ENCODE data around the gene TMIGD3. TPM values are rescaled to one million over a fixed set of nuclear protein-coding genes. Genes with fewer than 3 reads are reported as not detected.
"Not testable (repeated sequence)": the region's sequence is repeated elsewhere in the genome, so short reads cannot be mapped to it uniquely, and the experiment has no call there.

TMIGD3 gene
- total RNA-seq (2022) (not detected in 2 replicates), Bru-seq, nascent RNA (not detected), BruChase-seq, experiment 1, labeled RNA remaining after a 6-hour chase (percentile 3 among the genes with signal in this experiment), BruChase-seq, experiment 2, labeled RNA remaining after a 2-hour chase (percentile 1 among the genes with signal in this experiment)
- long read RNA-seq: 0 reads

DNA sequence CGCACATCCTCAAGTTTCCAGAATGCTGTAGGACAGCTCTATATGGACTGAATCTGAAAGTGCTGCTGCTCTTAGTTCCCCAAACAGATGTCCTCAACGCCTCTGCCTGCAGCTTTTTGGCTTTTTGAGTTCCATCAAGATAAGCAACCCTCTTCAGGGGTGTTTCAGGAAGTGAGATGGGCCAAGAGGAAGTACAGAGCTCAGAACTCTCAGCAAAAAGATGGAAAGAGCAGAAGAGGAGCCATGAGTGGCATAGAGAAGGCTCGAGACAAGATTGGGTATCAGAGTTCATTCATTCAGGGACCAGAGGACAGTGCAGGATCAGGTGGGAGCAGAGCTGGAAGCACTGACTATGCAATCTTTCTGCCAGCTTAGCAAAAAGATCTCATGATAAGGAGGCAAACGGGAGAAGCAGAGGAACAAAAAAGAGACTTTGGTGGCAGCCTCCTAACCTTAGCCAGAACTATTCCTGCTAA lies at the start of gene TMIGD3, which contains the start of gene ADORA3:
Gene TMIGD3, minus strand, starts transcription at position 49 of the 476 bp plus-strand sequence. CDS start 279 bp downstream, outside the sequence.
Gene ADORA3, minus strand, starts transcription at position 49 of the 476 bp plus-strand sequence. CDS start 279 bp downstream, outside the sequence.
- BruUV-seq (replicated peaks): no TSS peak
- DNase-seq (ENCODE audit: unreplicated experiment): no peak
- POLR2A ChIA-PET: interaction anchor here (1.4 kb wide), 1 partner anchor 14 kb away, joined by 4 read pairs; no protein-coding TSS in a partner anchor
- peaks cover 15% of the 10 kb centered on the region for H3K27me3 Mint-ChIP-seq (ENCODE audit: insufficient read depth, unreplicated experiment)
- H3K4me3 Mint-ChIP-seq (ENCODE audit: unreplicated experiment): no peak within 1 kb of the TSS
- H3K36me3 Mint-ChIP-seq (ENCODE audit: insufficient read depth, unreplicated experiment): no peaks in the 10 kb centered on the region
- no peaks in the 10 kb centered on the region for H3K9me3 Mint-ChIP-seq (ENCODE audit: unreplicated experiment)
- intact Hi-C loops (cut with micrococcal nuclease): no loop called here
- CTCF ChIA-PET: interaction anchor here (0.5 to 0.6 kb wide), 3 partner anchors 66 to 1475 kb away, joined by 3 to 4 read pairs (median 3); no protein-coding TSS in a partner anchor
- H3K4me1 Mint-ChIP-seq (ENCODE audit: insufficient read depth, unreplicated experiment): peaks cover 5% of the 10 kb centered on the region
- TF ChIP-seq, protein P1, sequence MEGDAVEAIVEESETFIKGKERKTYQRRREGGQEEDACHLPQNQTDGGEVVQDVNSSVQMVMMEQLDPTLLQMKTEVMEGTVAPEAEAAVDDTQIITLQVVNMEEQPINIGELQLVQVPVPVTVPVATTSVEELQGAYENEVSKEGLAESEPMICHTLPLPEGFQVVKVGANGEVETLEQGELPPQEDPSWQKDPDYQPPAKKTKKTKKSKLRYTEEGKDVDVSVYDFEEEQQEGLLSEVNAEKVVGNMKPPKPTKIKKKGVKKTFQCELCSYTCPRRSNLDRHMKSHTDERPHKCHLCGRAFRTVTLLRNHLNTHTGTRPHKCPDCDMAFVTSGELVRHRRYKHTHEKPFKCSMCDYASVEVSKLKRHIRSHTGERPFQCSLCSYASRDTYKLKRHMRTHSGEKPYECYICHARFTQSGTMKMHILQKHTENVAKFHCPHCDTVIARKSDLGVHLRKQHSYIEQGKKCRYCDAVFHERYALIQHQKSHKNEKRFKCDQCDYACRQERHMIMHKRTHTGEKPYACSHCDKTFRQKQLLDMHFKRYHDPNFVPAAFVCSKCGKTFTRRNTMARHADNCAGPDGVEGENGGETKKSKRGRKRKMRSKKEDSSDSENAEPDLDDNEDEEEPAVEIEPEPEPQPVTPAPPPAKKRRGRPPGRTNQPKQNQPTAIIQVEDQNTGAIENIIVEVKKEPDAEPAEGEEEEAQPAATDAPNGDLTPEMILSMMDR (IDR thresholded peaks at IDR 0.05; ENCODE audit: unreplicated experiment): no peak
- H3K27ac Mint-ChIP-seq (ENCODE audit: low read depth, unreplicated experiment): no peak within 1 kb of the TSS

DNA sequence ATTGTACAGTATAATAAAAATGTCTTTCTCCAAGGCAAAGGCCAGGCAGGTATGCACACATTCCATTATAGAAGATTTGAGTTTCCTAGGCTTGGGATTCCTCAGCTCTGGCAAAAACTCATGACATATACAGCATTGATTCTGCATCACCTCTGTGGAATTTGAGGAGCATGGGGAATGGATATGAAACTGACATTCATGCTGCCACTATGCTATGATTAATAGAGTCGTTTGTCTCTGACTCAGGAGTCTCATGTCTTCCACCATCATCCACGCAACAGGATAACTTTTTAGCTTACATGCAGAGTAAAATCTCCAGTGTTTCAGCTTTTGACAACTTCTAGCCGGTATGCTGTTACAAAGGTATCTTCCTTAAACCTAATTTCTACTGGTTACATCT lies 49.8 kb upstream of the TMIGD3 start:
- Mint-ChIP-seq H3K27ac (ENCODE audit: low read depth, unreplicated experiment) (no peak overlapping the region), H3K36me3 (ENCODE audit: insufficient read depth, unreplicated experiment) (no peaks in the 10 kb centered on the region), H3K4me3 (ENCODE audit: unreplicated experiment) (no peak overlapping the region), H3K27me3 (ENCODE audit: insufficient read depth, unreplicated experiment) (no peaks in the 10 kb centered on the region), H3K4me1 (ENCODE audit: insufficient read depth, unreplicated experiment) (peaks cover 7% of the 10 kb centered on the region), H3K9me3 (ENCODE audit: unreplicated experiment) (no peaks in the 10 kb centered on the region)
- intact Hi-C loops (cut with micrococcal nuclease): no loop called here
- ChIA-PET CTCF (interaction anchor here (1.1 to 1.4 kb wide), 2 partner anchors 40 to 216 kb away, joined by 3 read pairs; no protein-coding TSS in a partner anchor), POLR2A (interaction anchor here (0.7 to 1.5 kb wide), 3 partner anchors 15 to 40 kb away, joined by 3 to 5 read pairs (median 3); no protein-coding TSS in a partner anchor)
- TF ChIP-seq, protein P1 (IDR thresholded peaks at IDR 0.05; ENCODE audit: unreplicated experiment): no peak
- peak; percentile 22 for DNase-seq (ENCODE audit: unreplicated experiment)
- no TSS peak for BruUV-seq (replicated peaks)

DNA sequence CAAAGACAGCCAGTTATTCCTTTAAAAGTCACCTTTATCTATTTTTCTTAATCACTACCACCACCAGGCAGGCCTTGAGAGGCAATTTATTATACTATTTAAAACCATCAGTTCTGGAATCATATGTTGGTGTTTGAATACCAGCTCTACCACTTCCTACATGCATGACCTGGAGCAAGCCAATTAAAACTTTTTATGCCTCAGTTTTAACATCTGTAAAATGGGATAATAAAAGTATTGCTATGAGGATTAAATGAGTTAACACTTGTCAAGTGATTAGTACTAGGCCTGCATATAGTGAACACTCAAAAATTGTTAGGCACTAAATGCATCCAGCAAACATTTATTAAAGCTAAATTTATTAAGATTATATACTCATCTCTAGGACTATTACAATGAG lies 49.2 kb upstream of the TMIGD3 start:
- ChIA-PET POLR2A (interaction anchor here (1.4 to 1.5 kb wide), 2 partner anchors 16 to 35 kb away, joined by 3 to 5 read pairs; no protein-coding TSS in a partner anchor), CTCF (interaction anchor here (1.1 kb wide), 1 partner anchor 40 kb away, joined by 3 read pairs; no protein-coding TSS in a partner anchor)
- H3K4me1 Mint-ChIP-seq (ENCODE audit: insufficient read depth, unreplicated experiment): peaks cover 7% of the 10 kb centered on the region
- DNase-seq (ENCODE audit: unreplicated experiment): no peak
- TF ChIP-seq, protein P1 (IDR thresholded peaks at IDR 0.05; ENCODE audit: unreplicated experiment): no peak
- no peaks in the 10 kb centered on the region for H3K27me3 Mint-ChIP-seq (ENCODE audit: insufficient read depth, unreplicated experiment)
- H3K4me3 Mint-ChIP-seq (ENCODE audit: unreplicated experiment): no peak overlapping the region
- H3K27ac Mint-ChIP-seq (ENCODE audit: low read depth, unreplicated experiment): no peak overlapping the region
- no TSS peak for BruUV-seq (replicated peaks)
- H3K36me3 Mint-ChIP-seq (ENCODE audit: insufficient read depth, unreplicated experiment): no peaks in the 10 kb centered on the region
- no peaks in the 10 kb centered on the region for H3K9me3 Mint-ChIP-seq (ENCODE audit: unreplicated experiment)
- intact Hi-C loops (cut with micrococcal nuclease): no loop called here

GRCh38 chr1:111551623-111552411 lies 48.4 kb upstream of the TMIGD3 start:
- no peak overlapping the region for H3K27ac Mint-ChIP-seq (ENCODE audit: low read depth, unreplicated experiment)

GRCh38 chr1:111547786-111548185 lies 44.4 kb upstream of the TMIGD3 start:
- H3K27me3 Mint-ChIP-seq (ENCODE audit: insufficient read depth, unreplicated experiment); DNase-seq (ENCODE audit: unreplicated experiment); POLR2A ChIA-PET; H3K36me3 Mint-ChIP-seq (ENCODE audit: insufficient read depth, unreplicated experiment); H3K9me3 Mint-ChIP-seq (ENCODE audit: unreplicated experiment); BruUV-seq (replicated peaks); H3K27ac Mint-ChIP-seq (ENCODE audit: low read depth, unreplicated experiment); H3K4me3 Mint-ChIP-seq (ENCODE audit: unreplicated experiment); H3K4me1 Mint-ChIP-seq (ENCODE audit: insufficient read depth, unreplicated experiment); intact Hi-C loops (cut with micrococcal nuclease): not testable (repeated sequence)
- CTCF ChIA-PET: interaction anchor here (0.6 kb wide), 1 partner anchor 861 kb away, joined by 3 read pairs; no protein-coding TSS in a partner anchor

More at GRCh38 chr1:111551623-111552411, 48.4 kb upstream of the TMIGD3 start:
- Mint-ChIP-seq H3K4me1 (ENCODE audit: insufficient read depth, unreplicated experiment) (peaks cover 7% of the 10 kb centered on the region), H3K36me3 (ENCODE audit: insufficient read depth, unreplicated experiment) (no peaks in the 10 kb centered on the region), H3K27me3 (ENCODE audit: insufficient read depth, unreplicated experiment) (no peaks in the 10 kb centered on the region), H3K4me3 (ENCODE audit: unreplicated experiment) (no peak overlapping the region), H3K9me3 (ENCODE audit: unreplicated experiment) (no peaks in the 10 kb centered on the region)
- no peak for DNase-seq (ENCODE audit: unreplicated experiment)
- ChIA-PET CTCF (interaction anchor here (0.6 to 1.0 kb wide), 2 partner anchors 39 to 43 kb away, joined by 3 read pairs; no protein-coding TSS in a partner anchor), POLR2A (interaction anchor here (1.4 kb wide), 1 partner anchor 35 kb away, joined by 3 read pairs; no protein-coding TSS in a partner anchor)
- no TSS peak for BruUV-seq (replicated peaks)
- TF ChIP-seq, protein P1 (IDR thresholded peaks at IDR 0.05; ENCODE audit: unreplicated experiment): no peak
- intact Hi-C loops (cut with micrococcal nuclease): no loop called here

Data from MCF 10A (cell line).